Epithelial cell of proximal tubule (primary cell): ENCODE data around the gene CRB1. TPM values are rescaled to one million over a fixed set of nuclear protein-coding genes. Genes with fewer than 3 reads are reported as not detected.

ENCODE experiments used
- DNase-seq: peaks from one replicate; pipeline ENCODE4 v3.0.0-alpha.2; 2011; ENCODE audit warnings: low read depth
- H3K4me3 ChIP-seq: 2 replicates; pipeline ENCODE4 v1.5.1; 2011; ENCODE audit warnings: low read depth, mild to moderate bottlenecking, low read length
- total RNA-seq: library from RNA; depleted of rRNA; stranded (reverse); fragments of >200 nt; gene quantifications from 2 replicates; pipeline ENCODE4 v1.2.3, GENCODE V29; 2015
- TF ChIP-seq, protein P1 (sequence below): conservative IDR thresholded peaks from 2 replicates; pipeline ENCODE4 v1.5.1; 2012; ENCODE audit warnings: low read depth, mild to moderate bottlenecking, low read length

CRB1 gene
- total RNA-seq, 1 donor from 2014 or later: 0.06 TPM

GRCh38 chr1:197367627-197368026, 99.6 kb downstream of the CRB1 start:
- TF ChIP-seq, protein P1, sequence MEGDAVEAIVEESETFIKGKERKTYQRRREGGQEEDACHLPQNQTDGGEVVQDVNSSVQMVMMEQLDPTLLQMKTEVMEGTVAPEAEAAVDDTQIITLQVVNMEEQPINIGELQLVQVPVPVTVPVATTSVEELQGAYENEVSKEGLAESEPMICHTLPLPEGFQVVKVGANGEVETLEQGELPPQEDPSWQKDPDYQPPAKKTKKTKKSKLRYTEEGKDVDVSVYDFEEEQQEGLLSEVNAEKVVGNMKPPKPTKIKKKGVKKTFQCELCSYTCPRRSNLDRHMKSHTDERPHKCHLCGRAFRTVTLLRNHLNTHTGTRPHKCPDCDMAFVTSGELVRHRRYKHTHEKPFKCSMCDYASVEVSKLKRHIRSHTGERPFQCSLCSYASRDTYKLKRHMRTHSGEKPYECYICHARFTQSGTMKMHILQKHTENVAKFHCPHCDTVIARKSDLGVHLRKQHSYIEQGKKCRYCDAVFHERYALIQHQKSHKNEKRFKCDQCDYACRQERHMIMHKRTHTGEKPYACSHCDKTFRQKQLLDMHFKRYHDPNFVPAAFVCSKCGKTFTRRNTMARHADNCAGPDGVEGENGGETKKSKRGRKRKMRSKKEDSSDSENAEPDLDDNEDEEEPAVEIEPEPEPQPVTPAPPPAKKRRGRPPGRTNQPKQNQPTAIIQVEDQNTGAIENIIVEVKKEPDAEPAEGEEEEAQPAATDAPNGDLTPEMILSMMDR: no peak
- no peak overlapping the region for H3K4me3 ChIP-seq
- no peak for DNase-seq

DNA sequence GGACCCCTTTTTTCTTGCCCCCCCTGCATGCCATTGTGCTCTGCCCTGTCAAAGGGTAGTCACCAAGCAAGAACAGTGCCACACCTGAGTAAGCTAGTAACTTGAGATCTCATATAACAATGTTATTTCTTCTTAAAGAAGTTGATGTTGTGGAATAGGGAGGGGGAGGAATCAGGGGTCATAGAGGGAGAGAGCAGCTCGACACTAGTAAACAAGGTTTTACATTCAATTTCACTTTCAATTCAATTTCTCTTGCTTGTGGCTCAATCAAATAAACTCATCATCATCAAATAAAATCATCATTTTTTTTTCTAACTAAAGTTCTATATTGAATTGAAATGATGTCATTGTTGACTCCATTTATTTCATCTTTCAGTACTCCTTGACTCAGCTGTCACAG, 106.4 kb downstream of the CRB1 start:
- DNase-seq: no peak
- TF ChIP-seq, protein P1: no peak
- H3K4me3 ChIP-seq: no peak overlapping the region

- H3K4me3 ChIP-seq: no peak overlapping the region
- no peak for DNase-seq
- TF ChIP-seq, protein P1: no peak
These were observed 116.4 kb downstream of the CRB1 start for GRCh38 chr1:197384471-197384870.

- TF ChIP-seq, protein P1: no peak
- DNase-seq: no peak
- no peak overlapping the region for H3K4me3 ChIP-seq
These were observed 120.7 kb downstream of the CRB1 start for GRCh38 chr1:197388801-197389200.

- TF ChIP-seq, protein P1: no peak
- no peak overlapping the region for H3K4me3 ChIP-seq
- no peak for DNase-seq
These were observed 122.8 kb downstream of the CRB1 start for GRCh38 chr1:197390856-197391255.

- TF ChIP-seq, protein P1: peak; percentile 18
- H3K4me3 ChIP-seq: no peak overlapping the region
- no peak for DNase-seq
These were observed 123.5 kb downstream of the CRB1 start for GRCh38 chr1:197391303-197392226.

DNA sequence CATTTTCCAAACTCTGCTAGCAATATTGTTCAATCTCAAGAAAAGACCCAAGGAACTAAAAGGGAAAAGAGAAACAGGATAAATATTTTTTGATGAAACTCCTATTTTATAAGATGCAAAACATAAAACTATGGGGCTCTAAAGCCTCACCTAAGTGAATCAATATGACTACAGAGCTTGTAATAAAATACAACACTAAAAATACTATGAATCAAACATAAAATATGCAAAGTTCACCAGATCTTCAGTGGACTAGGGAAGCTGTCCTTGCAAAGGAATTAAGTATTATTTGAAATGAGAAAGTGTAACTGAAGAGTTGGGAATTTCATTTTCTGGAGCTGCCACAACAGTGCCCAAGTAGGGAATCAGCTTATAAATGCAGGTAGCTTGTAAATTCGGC, 124.5 kb downstream of the CRB1 start:
- H3K4me3 ChIP-seq: no peak overlapping the region
- DNase-seq: no peak
- TF ChIP-seq, protein P1: no peak
